ENCODE data around the gene FOXO4.

DNA sequence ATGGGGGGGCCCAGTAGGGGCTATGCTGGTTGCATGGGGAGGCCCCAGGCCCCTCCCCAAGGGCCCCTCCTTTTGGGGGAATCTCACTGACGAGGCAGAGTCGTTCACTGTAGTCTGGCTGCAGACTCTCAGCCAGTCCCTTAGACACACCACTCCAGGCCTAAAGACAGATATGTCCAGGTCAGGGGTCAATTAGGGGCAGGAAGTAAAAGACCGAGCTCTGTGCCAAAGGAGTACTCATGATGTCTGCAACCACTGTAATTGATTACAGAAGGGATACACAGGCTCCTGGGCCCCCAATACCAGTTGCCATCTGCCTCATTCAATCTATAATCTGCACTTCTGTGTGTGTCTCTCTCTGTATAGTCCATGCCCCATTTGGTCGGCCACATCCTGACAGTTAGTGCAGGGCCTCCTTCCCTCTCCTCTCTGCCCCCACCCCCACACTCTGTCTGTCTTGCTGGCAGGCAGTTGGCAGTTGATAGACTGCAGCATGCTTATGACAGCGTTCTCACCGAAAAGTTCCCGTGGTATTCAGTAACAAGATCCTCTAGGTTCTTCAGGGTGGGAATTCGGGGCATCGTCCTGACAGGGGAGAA is 12.2 kb downstream of the FOXO4 start:
- TF ChIP-seq, protein P1, sequence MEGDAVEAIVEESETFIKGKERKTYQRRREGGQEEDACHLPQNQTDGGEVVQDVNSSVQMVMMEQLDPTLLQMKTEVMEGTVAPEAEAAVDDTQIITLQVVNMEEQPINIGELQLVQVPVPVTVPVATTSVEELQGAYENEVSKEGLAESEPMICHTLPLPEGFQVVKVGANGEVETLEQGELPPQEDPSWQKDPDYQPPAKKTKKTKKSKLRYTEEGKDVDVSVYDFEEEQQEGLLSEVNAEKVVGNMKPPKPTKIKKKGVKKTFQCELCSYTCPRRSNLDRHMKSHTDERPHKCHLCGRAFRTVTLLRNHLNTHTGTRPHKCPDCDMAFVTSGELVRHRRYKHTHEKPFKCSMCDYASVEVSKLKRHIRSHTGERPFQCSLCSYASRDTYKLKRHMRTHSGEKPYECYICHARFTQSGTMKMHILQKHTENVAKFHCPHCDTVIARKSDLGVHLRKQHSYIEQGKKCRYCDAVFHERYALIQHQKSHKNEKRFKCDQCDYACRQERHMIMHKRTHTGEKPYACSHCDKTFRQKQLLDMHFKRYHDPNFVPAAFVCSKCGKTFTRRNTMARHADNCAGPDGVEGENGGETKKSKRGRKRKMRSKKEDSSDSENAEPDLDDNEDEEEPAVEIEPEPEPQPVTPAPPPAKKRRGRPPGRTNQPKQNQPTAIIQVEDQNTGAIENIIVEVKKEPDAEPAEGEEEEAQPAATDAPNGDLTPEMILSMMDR (IDR thresholded peaks at IDR 0.05): no peak
- TF ChIP-seq POLR2A (IDR thresholded peaks at IDR 0.05): no peak
